GM12872 (cell line): ENCODE measurements around the gene ERMARD.

Experiments
- TF ChIP-seq, protein P1 (sequence below): IDR thresholded peaks from 3 replicates; pipeline ENCODE4 v1.5.1; 2011; ENCODE audit warnings: low read depth, mild to moderate bottlenecking, low read length, moderate library complexity; ENCODE audit not compliant: insufficient read depth

ERMARD gene

DNA sequence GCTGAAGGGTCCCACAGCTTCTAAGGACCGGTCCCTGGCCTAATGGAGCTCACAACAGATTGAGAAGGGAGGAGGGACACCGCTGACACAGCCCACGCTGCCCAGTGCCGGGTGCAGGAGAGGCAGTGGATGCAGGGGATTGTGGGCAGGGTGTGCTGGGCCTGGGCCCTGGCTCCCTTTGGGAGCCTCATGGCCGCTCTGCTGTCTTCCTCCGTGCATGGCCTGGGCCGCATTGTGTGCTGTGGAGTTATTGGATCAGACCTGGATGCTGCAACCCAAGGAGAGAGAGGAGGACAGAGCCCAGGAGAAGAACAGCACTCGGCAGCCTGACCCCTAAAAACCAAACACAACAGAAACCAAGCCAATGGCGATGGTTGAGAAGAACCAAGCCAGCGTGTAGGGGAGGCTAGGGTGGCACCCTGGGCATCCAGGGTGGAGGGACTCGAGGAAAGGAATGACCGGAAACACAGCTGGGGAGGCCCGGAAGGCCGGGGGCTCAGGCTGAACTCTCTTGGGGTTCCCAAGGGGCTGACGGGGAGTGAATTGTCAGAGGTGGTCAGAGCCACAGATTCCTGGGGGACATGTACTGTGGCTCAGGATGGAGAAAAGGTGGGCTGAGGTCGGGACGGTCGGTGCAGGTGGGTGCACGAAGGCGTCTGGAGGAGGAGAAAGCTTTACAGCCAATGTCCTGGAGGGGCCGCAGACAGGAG, 41.0 kb downstream of the ERMARD start:
- TF ChIP-seq, protein P1, sequence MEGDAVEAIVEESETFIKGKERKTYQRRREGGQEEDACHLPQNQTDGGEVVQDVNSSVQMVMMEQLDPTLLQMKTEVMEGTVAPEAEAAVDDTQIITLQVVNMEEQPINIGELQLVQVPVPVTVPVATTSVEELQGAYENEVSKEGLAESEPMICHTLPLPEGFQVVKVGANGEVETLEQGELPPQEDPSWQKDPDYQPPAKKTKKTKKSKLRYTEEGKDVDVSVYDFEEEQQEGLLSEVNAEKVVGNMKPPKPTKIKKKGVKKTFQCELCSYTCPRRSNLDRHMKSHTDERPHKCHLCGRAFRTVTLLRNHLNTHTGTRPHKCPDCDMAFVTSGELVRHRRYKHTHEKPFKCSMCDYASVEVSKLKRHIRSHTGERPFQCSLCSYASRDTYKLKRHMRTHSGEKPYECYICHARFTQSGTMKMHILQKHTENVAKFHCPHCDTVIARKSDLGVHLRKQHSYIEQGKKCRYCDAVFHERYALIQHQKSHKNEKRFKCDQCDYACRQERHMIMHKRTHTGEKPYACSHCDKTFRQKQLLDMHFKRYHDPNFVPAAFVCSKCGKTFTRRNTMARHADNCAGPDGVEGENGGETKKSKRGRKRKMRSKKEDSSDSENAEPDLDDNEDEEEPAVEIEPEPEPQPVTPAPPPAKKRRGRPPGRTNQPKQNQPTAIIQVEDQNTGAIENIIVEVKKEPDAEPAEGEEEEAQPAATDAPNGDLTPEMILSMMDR: no peak

DNA sequence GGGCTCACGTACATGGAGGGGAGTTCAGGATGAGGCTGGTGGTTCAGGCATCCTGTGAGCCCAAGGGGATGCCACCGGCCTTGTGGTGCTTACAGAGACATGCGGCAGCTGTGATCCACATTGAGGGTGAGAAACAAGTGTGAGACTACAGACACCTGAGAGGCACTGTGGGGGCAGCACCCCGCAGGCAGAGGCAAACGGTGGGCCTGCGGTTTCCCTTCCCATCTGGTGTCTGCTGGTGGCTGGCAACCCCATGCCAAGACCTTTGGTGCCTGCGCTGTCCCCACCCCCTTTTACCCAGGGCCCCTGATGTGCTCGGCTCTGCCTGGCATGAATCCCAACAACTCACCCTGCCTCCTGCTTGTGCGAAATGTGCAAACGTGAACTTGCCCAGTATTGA, 42.0 kb downstream of the ERMARD start:
- TF ChIP-seq, protein P1: no peak

DNA sequence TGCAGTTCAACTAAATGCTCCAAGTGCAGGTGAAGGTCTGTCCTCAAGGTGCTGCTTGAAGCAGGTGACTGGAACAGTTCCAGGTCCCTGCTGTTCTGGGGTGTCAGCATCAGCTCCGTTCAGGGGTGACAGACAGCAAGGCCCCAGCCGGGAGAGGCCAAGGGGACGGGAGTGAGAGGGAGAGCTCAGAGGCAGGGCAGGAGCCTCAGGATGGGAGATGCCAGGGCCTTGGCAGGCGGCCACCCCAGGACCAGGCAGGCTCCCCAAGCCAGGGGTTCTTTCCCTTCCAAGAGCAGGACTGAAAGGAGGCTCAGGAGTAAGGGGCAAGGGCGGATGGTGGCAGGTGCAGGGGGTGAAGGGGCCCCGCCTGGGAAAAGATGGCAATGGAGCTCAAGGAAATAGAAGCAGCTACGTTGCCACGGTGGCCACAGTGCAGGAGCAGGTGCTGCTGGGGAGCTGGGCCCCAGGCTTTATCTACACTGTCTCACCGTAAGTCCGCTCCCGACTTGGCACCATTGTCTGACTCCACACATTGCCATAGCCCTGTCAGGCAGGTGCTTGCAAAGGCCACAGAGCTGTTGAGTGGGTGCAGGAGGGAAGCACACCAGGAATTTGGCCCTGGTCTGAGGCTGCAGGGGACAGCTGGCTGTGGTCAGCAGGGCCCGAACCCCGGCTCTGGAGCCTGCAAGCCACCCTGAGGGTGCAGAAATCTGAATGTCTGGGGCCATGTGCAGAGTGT, 43.1 kb downstream of the ERMARD start:
- TF ChIP-seq, protein P1: no peak

DNA sequence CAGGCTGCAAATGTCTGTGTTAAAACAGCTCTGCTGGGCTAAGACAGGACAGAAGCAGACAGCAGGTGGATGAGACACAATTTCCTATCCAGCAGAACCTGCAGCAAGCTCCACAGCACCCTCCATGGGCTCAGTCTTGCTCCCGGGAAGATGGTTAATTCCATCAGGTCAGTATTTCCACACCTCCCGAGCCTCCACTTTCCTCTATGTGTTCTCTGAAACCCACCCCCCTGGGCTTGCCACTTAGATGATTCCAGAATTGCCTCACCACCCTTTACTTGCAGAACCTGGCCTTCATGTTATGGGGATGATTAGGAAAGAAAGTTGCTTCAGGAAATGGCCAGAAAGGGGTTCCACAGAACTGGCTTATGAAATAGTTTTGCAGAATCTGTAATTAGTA, 43.8 kb downstream of the ERMARD start:
- TF ChIP-seq, protein P1: no peak

DNA sequence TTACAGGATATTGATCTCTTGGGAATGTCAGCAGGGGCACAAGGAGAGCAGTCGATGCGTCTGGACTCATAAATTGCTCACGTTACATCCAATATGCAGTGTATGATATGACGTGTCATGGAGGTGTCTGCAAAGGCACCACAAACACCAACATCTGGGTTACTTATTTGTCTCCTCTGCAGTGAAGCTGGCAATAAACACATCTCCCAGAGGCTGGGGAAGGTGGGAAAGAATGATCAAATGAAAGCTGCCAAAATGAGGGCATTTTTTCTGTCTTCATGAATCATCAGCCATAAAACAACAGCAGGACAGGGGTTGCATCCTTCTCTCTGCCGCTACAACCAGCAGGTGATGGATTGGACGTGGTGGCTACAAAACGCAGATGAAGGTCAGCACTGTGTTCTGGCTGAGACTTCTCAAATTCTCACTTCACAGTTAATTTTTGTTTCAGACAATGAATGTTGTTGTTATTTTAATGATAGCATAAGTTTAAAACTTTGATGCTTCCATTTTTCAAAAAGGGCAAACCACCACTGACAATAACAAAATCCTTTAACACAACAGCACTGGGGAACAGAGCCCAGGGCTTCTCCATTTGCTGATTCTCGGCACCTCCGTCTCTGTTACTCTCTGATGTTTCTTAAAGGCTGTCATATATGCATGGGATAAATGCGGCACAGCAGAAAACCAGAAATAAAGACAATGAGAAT, 47.5 kb downstream of the ERMARD start:
- TF ChIP-seq, protein P1: no peak

DNA sequence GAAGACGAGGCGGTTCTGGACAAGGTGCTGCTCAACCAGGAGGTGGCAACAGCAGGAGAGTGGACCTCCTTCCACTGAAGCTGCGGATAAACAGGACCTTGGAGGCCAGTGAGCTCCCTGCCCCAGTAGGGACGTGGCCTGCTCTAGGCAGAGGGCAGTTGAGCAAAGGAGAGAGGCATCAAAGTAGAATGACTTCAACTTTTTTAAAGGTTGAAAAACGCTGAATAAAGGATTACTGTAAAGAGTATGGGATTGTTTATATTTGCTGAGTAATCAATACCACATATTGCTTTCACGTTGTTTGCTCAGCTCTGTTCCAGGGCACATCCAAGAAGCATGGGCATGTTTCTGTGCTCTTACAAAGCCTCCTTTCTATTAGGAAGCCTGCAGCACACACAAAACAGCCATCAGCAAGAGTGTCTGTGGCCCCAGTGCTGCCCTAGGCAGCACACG, 48.1 kb downstream of the ERMARD start:
- TF ChIP-seq, protein P1: no peak

DNA sequence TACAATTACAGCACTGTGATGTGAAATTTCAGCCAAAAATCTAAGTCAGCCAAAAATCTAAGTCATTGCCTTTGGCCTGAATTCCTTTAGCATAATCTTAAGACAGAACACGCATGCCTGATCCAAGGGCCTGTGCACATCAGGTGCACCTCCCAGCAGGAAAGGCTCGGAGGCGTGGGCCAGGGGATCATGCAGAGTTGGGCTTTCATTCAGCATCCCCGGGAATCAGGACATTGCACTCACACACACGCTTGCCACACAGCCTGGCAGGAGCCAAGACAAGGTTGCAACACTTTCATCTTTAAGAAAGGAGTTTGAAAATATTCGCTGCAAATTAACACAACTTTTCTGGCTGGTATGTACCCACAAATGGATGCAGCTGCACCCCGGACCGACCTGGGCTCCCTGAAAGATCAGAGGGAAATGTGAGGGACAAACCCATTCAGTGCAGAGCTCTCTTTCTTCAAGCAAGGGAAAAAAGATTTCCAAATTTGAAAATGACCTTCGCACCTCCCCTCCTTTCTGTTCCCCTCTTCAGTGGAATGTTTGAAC, 48.8 kb downstream of the ERMARD start:
- TF ChIP-seq, protein P1: no peak
